PFSK-1 (cell line): ENCODE results near the gene ASB16.

Experiments
- FOXP2 ChIP-seq: optimal IDR thresholded peaks from 2 replicates; pipeline ENCODE3; 2011; ENCODE audit warnings: borderline replicate concordance, control low read depth, inconsistent platforms; ENCODE audit not compliant: insufficient read depth; ENCODE audit errors: extremely low read length, extremely low read depth
- POLR2AphosphoS5 ChIP-seq: IDR thresholded peaks from 2 replicates; pipeline ENCODE4 v1.6.1; 2012; ENCODE audit warnings: low read depth, mild to moderate bottlenecking, control low read depth, low read length, moderate library complexity
- REST ChIP-seq, 2 experiments: IDR thresholded peaks; 2 replicates each; pipeline versions ENCODE4 v1.6.1 to v1.8.0; 2011 to 2012; ENCODE audit warnings: low read depth in 2 of 2, low read length in 2 of 2, control low read depth in 1 of 2, inconsistent platforms in 1 of 2, mild to moderate bottlenecking in 1 of 2, moderate library complexity in 1 of 2; ENCODE audit not compliant: insufficient read depth in 1 of 2
- SIN3A ChIP-seq: IDR thresholded peaks from 2 replicates; pipeline ENCODE4 v1.6.1; 2012; ENCODE audit warnings: mild to moderate bottlenecking, low read length, moderate library complexity, borderline replicate concordance; ENCODE audit not compliant: insufficient read depth
- TAF1 ChIP-seq: IDR thresholded peaks from 2 replicates; pipeline ENCODE4 v1.6.1; 2012; ENCODE audit warnings: low read length, control low read depth, borderline replicate concordance; ENCODE audit not compliant: insufficient read depth

Gene ASB16

GRCh38 chr17:44170135-44170498 lies 387 bp upstream of the ASB16 start:
- TF ChIP-seq SIN3A: no peak
- TF ChIP-seq TAF1: no peak
- no peak for TF ChIP-seq FOXP2

GRCh38 chr17:44171931-44172455 lies 1.5 kb downstream of the ASB16 start:
- no peak for TF ChIP-seq TAF1
- no peak for TF ChIP-seq POLR2AphosphoS5
- no peak for TF ChIP-seq FOXP2
- no peak for TF ChIP-seq REST (IDR thresholded peaks at IDR 0.05; ENCODE audit: insufficient read depth in 1 of 2, low read depth in 2 of 2, low read length in 2 of 2)
- TF ChIP-seq SIN3A: no peak

- TF ChIP-seq SIN3A (no peak), REST (IDR thresholded peaks at IDR 0.05; ENCODE audit: insufficient read depth in 1 of 2, low read depth in 2 of 2, low read length in 2 of 2) (no peak), TAF1 (no peak)
Measured at GRCh38 chr17:44174427-44174826, 3.9 kb downstream of the ASB16 start.

- TF ChIP-seq REST (IDR thresholded peaks at IDR 0.05; ENCODE audit: insufficient read depth in 1 of 2, low read depth in 2 of 2, low read length in 2 of 2): no peak
- TF ChIP-seq POLR2AphosphoS5: no peak
Measured at GRCh38 chr17:44176257-44176656, 5.8 kb downstream of the ASB16 start.

GRCh38 chr17:44176671-44177501 lies 6.4 kb downstream of the ASB16 start:
- TF ChIP-seq TAF1 (no peak), POLR2AphosphoS5 (no peak), REST (IDR thresholded peaks at IDR 0.05; ENCODE audit: insufficient read depth in 1 of 2, low read depth in 2 of 2, low read length in 2 of 2) (no peak), SIN3A (no peak), FOXP2 (no peak)
